ENCODE results near the gene DNAH10.

DNAH10 gene

GRCh38 chr12:123798518-123798917 lies 36.4 kb downstream of the DNAH10 start:
- DNase-seq: no peak

DNA sequence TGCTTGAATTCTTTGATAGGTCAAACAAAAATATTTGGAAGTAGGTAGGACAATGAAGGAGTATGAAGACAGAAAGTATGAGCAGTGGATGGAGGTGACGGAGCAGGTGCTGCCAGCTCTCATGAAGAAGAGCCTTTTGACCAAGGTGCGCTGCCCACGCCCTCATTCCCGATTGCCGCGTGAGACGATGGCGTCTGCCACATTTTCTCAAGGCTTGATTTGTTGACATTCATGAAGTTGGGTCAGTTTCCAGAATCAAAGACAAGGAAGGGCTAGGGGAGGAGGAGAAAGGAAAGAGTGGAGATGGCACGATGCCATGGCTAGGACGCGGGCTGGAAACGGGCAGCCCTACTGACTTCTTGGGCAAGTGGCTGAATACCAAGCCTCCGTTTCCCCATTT lies 37.1 kb downstream of the DNAH10 start:
- no peak for DNase-seq

DNA sequence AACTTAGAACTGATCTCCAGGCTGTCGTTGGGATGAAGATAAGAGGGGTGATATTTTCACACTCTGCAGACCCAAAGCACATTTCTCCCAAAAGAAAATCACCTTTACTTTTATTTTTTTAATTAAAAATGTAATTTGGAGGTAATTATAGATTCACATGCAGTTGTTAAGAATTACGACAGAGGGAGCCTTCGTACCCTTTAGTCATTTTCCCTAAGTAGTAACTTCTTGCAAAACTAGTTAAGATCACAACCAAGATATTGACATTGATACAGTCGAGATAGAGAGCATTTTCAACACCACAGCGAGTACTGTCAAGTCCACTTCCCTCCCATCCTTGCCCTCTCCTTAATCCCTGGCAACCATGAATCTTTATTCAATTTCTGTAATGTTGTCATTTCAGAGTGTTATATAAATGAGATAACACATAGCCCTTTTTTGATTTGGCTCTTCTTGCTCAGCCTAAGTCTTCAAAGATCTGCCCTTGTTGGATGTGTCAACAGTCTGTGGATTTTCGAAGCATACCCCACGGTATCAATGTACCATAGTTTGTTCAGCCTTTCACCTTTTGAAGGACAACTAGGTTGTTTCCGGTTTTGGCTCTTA lies 39.6 kb downstream of the DNAH10 start:
- no peak for DNase-seq

DNA sequence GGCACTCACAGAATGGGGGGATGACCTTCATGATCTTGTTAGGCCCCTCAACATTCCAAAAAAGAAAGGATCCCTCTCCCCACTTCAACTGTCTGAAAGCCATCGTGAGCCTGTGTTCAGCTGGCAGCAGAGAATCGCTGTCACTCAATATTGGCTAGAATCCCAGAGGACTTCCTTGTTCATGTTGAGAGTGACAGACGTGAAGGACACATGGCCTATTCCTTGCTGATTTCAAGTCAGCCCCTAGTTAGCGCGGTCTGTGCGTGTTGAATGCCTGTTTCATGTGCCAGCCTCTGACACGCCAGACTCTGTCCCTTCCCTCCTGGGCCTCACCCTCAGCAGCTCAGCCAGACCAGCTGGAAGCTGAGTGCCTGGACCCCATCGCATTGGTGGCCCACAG lies 43.1 kb downstream of the DNAH10 start:
- no peak for DNase-seq

GRCh38 chr12:123807002-123807401 lies 44.9 kb downstream of the DNAH10 start:
- DNase-seq: no peak

GRCh38 chr12:123807670-123808069 lies 45.6 kb downstream of the DNAH10 start:
- DNase-seq: no peak

DNA sequence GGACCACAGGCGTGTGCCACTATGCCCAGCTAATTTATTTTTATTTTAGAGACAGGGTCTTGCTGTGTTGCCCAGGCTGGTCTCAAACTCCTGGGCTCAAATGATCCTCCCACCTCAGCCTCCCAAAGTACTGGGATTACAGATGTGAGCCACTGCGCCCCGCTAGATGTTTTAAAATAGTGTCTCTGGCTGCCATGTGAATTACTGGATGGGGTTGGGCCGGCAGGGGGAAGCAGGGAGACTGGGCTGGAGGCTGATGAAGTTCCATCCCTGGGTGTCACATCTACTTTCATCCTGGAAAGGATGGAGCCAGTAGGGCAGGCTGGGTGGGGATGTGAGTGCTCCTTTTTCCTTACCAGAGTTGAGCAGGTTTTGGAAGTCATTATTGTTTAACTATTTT lies 46.1 kb downstream of the DNAH10 start:
- DNase-seq: no peak

DNA sequence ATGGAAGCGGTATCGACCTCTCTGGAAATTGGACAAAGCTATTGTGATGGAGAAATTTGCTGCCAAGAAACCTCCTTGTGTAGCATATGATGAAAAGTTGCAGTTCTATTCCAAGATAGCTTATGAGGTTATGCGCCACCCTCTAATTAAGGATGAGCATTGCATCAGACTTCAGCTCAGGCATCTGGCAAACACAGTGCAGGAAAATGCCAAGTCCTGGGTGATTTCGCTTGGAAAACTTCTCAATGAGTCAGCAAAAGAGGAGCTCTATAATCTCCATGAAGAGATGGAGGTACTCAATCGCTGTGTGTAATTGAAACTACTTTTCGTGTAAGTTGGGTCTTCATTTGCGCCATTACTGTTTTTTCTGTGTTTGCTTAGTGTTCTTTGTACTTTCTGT lies 51.2 kb downstream of the DNAH10 start:
- DNase-seq: no peak

- DNase-seq: no peak
Observed at GRCh38 chr12:123815968-123816367, 53.9 kb downstream of the DNAH10 start.

- DNase-seq: no peak
Observed at GRCh38 chr12:123816896-123817537, 54.9 kb downstream of the DNAH10 start.

DNA sequence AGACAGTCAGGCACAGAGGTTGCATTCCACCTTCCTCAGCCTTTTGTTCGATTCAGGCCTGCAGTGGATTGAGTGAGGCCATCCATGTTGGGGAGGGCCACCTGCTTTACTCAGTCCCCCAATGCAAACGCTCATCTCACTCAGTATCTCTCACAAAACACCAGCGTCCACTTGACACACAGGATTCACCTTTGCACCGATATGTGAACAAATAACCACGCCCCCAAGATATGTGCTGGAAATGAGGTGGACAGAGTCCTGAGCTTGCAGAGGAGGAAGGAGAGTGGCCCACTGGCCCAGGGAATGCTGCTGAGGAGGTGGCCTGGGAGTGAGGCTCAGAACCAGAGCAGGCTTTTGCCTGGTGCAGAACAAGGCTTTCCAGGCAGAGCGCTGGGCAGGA lies 60.7 kb downstream of the DNAH10 start:
- no peak for DNase-seq

GRCh38 chr12:123828120-123828519 lies 66.0 kb downstream of the DNAH10 start:
- DNase-seq: no peak

DNA sequence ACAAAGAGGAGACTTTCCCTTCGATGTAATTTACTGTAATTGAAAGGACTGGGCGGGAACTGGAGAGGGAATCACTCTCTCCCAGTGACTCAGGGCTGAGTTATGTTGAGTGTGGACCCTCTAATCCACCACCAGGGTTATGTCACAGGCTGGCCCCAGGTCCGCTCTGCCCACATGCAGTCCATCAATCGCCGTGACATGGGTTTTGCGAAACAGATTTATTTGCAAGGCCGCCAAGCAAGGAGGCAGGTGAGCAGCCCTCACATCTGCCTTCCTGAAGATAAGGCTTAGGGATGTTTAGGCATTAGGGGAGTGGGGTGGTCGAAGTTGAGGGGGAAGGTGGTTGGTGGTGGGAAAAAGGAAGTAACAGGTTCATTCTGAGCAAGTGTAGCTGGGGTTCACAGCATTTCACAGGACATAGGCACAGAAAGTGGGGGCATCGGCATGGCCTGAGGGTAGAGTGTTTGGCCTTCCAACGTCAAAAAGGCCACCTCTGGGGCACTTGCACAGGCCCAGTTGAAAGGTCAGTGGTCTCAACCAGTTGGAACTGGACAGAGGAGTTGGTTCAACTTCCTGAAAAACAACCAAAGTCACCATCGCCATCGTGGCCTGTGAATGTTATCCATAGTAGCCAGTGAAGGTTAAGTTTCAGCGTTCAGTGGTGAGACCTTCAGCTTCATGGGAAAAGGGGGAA lies 66.9 kb downstream of the DNAH10 start:
- DNase-seq: no peak

DNA sequence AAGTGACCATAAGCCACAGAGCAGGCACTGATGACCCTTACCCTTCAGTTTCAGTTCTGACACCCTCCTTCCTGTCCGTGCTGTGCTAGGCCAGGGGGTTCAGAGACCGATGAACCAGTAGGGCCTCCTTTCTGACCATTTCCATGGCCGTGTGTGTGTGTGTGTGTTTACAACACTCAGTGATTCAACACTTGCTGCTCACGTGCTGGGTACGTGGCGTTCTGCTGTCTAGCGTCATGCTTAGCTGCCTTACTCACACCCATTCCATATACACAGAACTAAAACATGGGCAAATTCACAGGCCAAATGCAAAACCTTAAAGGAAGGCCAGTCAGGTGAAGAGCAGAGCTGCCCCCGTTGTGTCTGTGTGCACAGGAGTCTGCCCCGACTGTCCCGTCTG lies 67.5 kb downstream of the DNAH10 start:
- no peak for DNase-seq

GRCh38 chr12:123830675-123831074 lies 68.6 kb downstream of the DNAH10 start:
- no peak for DNase-seq

DNA sequence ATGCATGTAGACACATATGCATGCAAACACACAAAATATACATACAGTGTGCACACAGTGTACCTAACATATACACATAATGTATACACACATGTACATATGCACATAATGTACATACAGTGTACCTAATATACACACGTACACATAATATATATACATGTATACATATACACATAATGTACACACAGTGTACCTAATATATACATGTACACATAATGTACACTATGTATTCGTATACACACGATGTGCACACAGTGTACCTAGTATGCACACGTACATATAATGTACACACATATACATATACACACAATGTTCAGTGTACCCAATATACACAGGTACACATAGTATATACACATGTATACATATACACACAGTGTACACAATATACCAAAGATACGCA lies 70.0 kb downstream of the DNAH10 start:
- DNase-seq: no peak

DNA sequence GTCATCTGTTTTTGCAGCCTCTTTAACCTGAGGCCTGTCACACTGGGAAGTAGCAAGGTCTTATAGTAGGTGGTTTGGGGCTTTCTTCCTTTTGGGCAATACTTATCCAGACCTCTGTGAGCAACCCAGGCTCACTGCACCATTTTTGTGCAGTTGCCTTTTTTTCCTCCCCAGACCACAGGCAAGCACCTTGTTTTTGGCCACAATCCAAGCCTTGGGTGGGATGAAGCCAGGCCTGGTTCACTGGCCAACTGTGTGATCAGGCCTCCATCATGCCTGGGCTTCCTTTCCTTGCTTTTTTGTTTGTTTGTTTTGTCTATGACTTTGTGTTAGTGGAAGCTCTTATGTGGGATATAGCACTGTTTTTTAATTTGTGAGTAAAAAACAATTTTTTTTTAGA lies 71.7 kb downstream of the DNAH10 start:
- DNase-seq: no peak

GRCh38 chr12:123834845-123835244 lies 72.7 kb downstream of the DNAH10 start:
- DNase-seq: no peak

GRCh38 chr12:123836292-123836691 lies 74.2 kb downstream of the DNAH10 start:
- DNase-seq: no peak

GRCh38 chr12:123839826-123840225 lies 77.7 kb downstream of the DNAH10 start:
- DNase-seq: no peak

- no peak for DNase-seq
Observed at GRCh38 chr12:123840765-123841425, 78.8 kb downstream of the DNAH10 start.

- no peak for DNase-seq
Observed at GRCh38 chr12:123843912-123844748, 82.0 kb downstream of the DNAH10 start.

- no peak for DNase-seq
Observed at GRCh38 chr12:123845881-123846280, 83.8 kb downstream of the DNAH10 start.

All from NCI-H2171 treated with DMSO at 0.1 percent for 48 hours (cell line).